DND-41 (cell line): ENCODE data around the gene RPS25.

Experiments
- CTCF ChIP-seq: IDR thresholded peaks from 2 replicates; pipeline ENCODE4 v1.5.1; 2012; ENCODE audit warnings: borderline replicate concordance, low read length, moderate library complexity, mild to moderate bottlenecking; ENCODE audit not compliant: poor library complexity, severe bottlenecking; ENCODE audit errors: extremely low read depth
- EZH2 ChIP-seq: IDR thresholded peaks from 3 replicates; pipeline ENCODE4 v1.6.1; 2012; ENCODE audit warnings: borderline replicate concordance, low read depth, mild to moderate bottlenecking, moderate library complexity, low read length, inconsistent platforms; ENCODE audit not compliant: severe bottlenecking

DNA sequence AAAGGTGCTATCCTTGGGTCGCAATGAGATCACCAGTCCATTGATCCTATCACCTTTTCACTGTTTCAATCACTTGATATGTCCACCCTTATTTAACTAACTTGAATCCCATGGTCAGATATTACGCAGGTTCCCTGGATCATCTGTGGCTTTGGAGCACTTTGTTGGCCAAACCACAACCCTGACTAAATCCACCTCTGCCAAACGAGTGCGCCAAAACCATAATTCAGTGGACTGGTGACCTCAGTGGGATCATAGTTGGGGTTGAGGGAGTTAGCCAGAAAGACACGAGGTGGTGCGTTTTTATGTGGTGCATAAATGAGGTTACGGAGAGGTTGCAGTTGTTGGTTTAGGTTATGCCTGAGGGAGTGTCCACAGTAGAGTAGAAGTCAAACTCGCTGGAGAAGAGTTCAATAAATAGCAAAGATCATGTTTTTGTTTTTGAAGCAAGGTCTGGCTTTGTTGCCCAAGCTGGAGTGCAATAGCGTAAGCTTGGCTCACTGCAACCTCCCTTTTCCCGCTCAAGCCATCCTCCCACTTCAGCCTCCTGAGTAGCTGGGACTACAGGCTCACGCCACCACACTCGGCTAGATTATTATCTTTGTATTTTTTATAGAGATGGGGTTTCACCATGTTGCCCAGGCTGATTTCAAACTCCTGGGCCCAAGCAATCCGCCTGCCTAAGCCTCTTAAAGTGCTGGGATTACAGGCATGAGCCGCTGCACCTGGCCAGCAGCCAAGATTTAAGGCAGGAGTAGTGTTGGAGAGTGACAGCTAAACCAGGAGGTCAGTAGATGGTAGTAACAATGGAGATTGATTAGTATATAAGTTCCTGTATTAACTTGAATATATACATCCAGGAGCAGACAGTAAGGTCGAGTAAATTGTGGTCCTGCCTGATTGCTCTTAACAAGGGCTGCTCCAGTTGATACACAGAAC lies 42.1 kb downstream of the RPS25 start:
- no peak for TF ChIP-seq CTCF
- no peak for TF ChIP-seq EZH2
